Uterus (tissue), 2 donors: ENCODE data around the gene SAP130.

Experiments
- CTCF ChIP-seq, 4 experiments: fragments of 200-600 bp in 2 of 4; fragments of 450-650 bp in 2 of 4; sonication (generic) in 2 of 4; IDR thresholded peaks; one replicate each; pipeline ENCODE4 v1.5.1; 2016 to 2019; ENCODE audit warnings: antibody characterized with exemption in 4 of 4, mild to moderate bottlenecking in 2 of 4, moderate library complexity in 1 of 4
- POLR2A ChIP-seq, 2 donors: fragments of 450-650 bp; IDR thresholded peaks; one replicate each; pipeline ENCODE4 v1.6.1; 2016; ENCODE audit warnings: antibody characterized with exemption in 2 of 2, mild to moderate bottlenecking in 1 of 2, moderate library complexity in 1 of 2

DNA sequence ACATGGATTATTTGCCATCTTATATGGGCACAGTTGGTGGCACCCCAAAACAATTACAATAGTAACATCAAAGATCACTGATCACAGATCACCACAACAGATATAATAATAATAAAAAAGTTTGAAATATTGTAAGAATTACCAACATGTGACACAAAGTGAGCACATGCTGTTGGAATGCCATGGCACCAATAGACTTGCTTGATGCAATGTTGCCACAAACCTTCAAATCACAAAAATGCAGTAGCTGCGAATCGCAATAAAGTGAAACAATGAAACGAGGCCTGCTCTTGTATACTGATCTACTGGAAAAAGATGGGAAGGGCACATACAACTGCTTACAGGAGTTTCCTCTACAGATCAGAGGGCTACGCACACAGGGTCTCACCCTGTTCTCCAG is 109.9 kb downstream of the SAP130 start:
- TF ChIP-seq CTCF (IDR thresholded peaks at IDR 0.05) (no peak), POLR2A (IDR thresholded peaks at IDR 0.05) (no peak)
